SKM-1 treated with dmso at 0.1 percent for 144 hours (cell line): ENCODE results near the gene MIB1.
"Not testable (repeated sequence)": the region's sequence is repeated elsewhere in the genome, so short reads cannot be mapped to it uniquely, and the experiment has no call there.

Experiments used
- DNase-seq: peaks from one replicate; lab custom pipeline; 2025; ENCODE audit not compliant: unreplicated experiment; lab: John Stamatoyannopoulos, UW

The MIB1 gene

DNA sequence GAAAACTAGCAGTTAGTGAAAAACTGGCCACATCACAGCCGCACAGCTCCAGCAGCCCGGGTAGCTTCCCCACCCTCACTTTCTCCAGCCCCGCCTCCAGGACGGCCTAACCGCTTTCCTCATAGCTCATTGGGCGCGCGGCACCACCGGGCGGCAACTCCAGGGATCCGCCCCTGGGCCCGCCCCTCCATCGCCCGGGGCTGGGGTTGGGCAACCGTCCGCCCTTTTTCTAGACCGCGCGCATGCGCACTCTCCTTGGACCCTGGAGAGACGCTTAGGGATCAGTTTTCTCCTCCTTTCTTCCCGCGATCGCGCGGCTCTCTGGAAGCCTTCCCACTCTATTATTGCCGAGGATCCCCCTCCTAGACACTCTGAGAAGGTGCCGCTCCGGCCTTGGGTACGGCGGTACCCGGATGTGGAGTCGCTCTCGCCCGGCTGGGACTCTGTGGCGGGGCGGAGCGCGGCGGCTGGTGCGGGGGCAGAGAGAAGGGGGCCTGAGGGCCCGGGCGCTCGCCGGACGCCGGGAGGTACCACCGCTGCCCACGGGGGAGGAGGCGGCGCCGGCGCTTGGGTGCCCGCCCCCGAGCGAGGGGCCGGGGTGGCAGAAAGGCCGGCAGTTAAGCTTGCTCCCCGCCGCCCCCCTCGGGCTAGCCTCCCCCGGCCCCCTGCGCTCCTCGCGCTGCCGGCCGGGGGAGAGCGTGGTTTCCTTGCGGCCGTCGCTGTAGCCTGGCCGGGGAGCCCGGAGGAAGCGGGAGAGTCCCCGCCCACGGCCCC is at the start of gene MIB1:
Gene MIB1 (plus strand): TSS at position 255 of the 774 bp plus-strand sequence. CDS start 792 bp downstream, outside the sequence.
- peak; percentile 96 for DNase-seq

DNA sequence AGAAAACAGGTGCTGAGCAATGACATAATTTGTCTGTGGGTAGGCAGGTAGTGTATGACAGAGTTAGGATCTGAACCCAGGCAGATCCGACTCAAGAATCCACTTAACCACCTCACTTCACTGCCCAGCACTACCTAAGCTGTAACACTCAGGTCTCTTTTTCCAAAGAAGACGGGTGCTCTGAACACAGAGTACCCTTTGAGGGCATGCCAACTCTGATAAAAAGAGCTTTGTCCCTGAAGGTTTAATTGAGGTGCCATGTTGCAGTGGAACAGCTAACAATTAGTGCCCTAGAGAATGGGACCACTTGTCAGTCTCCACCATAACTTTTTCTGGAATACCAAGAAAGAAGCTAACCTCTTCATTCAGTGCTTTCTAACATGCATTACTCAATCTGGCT is 47.3 kb upstream of the MIB1 start:
- no peak for DNase-seq

DNA sequence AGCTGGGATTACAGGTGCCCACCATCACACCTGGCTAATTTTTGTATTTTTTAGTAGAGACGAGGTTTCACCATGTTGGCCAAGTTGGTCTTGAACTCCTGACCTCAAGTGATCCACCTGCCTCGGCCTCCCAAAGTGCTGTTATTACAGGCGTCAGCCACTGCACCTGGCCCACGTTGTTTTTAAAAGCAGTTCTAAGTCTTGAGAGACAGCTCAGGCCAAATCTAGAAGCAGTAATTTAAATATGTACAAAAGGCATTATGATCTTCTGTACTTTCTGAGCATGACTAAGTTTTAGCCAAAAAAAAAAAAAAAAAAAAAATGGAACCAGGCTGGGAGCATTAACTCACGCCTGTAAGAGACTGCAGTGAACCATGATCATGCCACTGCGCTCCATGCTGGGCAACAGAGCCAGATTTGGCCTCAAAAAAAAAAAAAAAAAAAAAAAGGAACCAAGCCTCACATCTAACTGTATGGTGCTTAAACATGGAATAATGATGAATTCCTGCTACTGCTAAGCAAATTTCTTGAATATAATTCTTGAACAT is 40.0 kb upstream of the MIB1 start:
- no peak for DNase-seq

DNA sequence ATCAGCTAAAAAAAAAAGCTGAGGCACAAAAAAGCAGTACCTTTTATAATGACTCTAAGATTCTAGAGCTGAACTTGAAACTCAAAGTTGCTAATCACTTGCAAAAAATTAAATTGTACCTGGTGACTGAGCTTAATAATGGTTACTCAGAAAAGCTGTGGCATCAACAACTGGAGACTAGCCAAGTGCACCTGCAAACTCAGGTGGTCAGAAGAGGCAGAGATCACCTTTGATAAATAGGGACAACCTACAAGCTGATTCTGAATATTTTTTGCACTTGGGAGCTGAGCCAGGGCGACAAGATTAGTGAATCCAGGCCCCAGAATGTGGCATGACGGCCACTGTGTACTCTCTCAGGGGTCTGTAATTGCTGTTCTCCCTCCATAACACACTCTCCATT is 39.0 kb upstream of the MIB1 start:
- no peak for DNase-seq

DNA sequence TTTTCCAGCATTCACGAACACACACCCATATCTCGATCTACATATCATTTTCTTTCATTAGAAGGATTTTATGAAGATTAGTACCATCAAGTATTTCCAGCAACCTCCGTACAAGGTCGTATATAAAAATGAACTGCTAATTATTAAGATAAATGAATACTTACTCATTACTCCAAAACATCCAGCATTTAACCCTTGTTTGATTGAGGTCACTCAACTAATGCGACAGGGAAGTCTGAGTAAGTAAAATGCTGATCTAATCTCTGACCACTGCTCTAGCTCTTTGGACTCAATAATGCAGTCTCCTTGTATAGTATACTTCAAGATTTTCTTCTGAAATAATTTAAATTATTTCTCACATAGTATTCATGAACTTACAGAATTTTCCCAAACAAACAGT is 38.0 kb upstream of the MIB1 start:
- no peak for DNase-seq

DNA sequence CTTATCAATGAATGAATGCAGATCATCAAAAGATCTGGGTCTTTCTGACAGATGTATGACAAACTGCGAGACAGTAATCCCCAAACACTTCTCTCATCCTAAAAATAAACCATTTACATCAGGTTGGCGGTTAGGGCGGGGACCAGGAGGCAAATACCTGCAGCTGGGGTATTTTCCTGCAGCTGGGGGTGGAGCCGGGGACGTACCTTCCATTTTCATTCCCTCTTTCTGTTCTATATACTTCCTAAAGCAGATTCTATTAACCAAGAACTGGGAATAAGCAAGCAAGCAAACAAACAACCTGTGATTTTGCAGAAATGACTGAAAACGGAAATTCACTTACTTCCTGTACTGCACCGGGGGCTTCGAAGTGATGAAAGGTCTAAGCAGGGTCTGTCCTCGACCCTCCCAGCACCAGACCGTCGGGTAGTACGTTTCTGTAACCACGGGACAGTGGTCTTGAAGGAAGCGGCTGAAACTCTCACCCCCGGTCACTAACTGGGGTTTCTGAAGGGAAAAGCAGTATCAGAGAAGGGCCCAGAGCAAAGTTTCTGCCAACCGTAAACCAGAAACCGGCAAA is 37.3 kb upstream of the MIB1 start:
- no peak for DNase-seq

DNA sequence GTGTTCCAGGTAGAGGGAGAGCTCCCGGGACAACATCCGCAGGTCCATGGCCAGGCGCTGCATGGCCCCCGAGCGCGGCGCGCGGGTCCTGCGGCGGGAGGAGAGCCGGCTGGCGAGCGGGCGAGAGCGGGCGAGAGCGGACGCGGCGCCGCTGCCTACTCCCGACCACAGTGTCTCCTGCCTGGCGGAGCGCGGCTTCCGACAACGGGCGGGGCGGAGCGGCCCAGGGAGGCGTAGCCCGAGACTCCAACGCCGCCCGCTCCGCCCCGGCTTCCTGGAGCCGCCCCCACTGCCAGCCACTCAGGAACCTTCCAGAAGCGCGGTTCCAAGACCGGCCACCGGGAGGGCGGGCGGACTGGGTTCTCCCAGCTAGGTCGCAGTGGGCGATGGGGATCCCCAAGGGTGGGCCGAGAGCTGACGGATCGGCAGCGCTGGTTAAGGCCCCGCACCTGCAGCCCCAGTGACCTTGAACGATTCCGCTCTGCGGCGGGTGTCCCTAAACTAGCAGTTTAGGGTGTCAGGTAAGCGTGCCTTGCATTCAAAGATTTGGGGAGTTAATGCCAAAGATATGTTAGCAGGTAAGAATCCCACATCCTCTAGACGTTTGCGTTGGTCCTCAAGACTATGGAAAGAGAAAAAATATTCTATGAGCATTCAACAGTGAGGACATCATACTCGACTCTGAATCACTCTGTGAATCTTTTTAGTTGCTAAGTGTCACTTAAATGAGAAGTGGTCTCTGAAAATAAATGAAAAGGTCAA is 35.8 kb upstream of the MIB1 start, which contains the start of gene ABHD3:
Gene ABHD3 (minus strand): TSS at position 172 of the 762 bp plus-strand sequence. CDS start 109 bp downstream, at position 63.
- peak; percentile 94 for DNase-seq

DNA sequence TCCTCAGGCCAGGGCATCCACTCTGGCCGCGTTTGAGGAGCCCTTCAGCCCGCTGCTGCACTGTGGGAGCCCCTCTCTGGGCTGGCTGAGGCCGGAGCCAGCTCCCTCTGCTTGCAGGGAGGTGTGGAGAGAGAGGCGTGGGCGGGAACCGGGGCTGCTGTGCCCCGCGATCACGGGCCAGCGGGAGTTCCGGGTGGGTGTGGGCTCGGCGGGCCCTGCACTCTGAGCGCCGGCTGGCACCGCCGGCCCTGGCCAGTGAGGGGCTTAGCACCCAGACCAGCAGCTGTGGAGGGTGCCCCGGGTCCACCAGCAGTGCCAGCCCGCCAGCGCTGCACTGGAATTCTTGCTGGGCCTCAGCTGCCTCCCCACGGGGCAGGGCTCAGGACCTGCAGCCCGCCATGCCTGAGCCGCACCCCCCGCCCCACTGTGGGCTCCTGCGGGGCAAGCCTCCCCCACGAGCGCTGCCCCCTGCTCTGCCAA is 34.2 kb upstream of the MIB1 start:
- no peak for DNase-seq

DNA sequence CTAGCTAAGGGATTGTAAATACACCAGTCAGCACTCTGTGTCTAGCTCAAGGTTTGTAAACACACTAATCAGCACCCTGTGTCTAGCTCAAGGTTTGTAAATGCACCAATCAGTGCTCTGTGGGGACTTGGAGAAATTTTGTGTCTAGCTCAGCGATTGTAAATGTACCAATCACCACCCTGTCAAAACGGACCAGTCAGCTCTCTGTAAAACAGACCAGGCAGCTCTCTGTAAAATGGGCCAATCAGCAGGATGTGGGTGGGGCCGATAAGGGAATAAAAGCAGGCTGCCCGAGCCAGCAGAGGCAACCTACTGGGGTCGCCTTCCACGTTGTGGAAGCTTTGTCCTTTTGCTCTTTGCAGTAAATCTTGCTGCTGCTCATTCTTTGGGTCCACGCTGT is 33.5 kb upstream of the MIB1 start:
- DNase-seq: not testable (repeated sequence)

DNA sequence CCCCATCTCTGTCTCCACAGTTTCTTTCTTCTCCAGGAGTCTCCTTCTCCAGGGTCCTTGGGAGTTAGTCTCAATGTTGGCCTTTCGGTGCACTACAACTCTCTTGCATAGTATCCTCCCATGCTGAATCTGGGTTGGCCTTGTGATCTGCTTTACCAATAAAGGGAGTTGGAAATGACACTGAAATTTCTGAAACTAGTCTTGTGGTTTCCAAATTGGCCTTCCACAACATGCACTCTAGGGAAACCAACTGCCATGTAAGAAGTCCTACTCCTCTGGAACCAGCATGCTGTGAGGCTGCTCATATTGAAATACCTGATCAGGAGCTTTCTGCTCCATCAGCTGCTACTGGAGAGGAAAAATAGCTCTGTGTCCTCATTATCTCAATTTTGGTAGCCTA is 26.1 kb upstream of the MIB1 start:
- no peak for DNase-seq

DNA sequence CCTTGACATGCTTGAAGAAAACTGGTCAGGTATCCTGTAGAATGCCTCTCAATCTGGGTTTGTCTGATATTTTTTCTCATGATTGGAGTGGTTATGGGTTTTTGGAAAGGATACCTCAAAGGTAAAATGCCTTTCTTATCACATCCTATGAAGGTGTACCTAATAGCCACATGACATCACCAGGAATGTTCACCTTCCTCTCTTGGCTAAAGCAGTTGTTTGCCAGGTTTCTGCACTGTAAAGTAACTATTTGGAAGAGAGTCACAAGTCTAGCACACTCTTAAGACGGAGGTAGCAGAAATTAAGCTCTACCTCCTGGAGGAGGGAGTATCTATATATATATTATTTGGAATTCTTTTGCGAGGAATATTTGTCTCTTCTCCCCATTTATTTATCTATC is 17.9 kb upstream of the MIB1 start:
- no peak for DNase-seq

DNA sequence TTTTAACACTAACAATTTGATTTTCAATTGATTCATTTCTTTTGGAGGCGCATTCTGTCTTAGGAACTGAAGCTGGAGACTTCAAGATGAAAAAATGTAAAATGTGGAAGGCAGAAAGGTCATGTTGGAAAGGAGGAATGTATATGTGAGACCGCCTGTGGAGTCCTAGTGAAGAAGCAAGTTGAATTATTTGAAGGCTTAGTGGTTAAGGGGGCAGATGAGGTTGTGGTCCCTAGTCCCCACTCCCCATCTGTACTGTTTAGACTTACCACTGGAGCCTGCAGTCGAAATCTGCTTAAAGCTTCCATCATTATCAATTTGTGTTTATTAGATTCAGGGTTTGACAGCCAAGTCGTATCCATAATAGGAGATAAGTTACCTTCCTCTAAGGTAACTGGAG is 15.4 kb upstream of the MIB1 start:
- no peak for DNase-seq

DNA sequence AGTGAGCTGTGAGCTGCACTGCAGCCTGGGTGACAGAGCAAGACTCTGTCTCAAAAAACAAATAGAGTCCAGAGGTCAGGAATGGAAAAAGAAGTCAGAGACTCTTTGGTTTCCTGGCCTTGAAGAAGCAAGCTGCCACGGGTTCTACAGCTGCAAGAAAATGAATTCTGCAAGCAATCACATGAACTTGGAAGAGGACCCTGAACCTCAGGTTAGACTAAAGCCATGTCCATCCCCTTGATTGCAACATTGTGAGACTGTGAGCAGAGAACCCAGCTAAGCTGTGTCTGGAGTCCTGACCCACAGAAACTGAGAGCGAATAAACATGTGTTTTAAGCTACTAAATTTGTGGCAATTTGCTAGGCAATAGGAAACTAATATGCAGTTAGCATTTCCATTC is 12.9 kb upstream of the MIB1 start:
- no peak for DNase-seq

DNA sequence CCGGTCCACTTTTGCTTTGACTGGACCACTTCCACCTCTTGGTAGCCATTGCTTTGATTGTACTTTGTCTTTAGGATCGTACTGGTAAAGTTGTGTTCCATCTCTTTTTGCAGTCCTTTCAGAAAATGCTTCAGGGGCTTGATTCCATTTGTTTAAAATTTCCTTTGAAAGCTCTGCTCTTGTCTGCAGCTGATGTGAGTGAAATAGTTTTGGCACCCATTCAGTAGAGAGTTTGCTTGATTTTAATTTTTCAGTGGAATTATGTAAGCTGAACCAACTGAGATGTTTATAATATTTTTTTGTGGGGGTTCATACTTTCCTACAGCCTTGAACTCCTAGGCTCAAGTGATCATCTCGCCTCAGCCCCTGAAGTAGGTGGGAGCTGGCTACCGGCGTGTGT is 7.6 kb upstream of the MIB1 start:
- DNase-seq: no peak

DNA sequence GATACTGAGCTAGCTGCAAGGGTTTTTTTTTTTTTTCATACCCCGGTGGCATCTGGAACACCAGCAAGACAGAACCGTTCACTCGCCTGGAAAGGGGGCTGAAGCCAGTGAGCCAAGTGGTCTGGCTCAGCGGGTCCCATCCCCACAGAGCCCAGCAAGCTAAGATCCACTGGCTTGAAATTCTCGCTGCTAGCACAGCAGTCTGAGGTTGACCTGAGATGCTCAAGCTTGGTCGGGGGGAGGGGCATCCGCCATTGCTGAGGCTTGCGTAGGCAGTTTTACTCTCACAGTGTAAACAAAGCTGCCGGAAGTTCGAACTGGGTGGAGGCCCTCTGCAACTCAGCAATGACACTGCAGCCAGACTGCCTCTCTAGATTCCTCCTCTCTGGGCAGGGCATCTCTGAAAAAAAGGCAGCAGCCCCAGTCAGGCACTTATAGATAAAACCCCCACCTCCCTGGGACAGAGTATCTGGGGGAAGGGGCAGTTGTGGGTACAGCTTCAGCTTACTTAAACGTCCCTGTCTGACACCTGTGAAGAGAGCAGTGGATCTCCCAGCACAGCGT is 5.1 kb upstream of the MIB1 start:
- no peak for DNase-seq

DNA sequence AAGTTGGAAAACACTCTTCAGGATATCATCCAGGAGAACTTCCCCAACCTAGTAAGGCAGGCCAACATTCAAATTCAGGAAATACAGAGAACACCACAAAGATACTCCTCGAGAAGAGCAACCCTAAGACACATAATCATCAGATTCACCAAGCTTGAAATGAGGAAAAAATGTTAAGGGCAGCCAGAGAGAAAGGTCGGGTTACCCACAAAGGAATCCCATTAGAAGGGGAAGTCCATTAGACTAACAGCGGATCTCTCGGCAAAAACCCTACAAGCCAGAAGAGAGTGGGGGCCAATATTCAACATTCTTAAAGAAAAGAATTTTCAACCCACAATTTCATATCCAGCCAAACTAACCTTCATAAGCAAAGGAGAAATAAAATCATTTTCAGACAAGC is 3.7 kb upstream of the MIB1 start:
- not testable (repeated sequence) for DNase-seq

DNA sequence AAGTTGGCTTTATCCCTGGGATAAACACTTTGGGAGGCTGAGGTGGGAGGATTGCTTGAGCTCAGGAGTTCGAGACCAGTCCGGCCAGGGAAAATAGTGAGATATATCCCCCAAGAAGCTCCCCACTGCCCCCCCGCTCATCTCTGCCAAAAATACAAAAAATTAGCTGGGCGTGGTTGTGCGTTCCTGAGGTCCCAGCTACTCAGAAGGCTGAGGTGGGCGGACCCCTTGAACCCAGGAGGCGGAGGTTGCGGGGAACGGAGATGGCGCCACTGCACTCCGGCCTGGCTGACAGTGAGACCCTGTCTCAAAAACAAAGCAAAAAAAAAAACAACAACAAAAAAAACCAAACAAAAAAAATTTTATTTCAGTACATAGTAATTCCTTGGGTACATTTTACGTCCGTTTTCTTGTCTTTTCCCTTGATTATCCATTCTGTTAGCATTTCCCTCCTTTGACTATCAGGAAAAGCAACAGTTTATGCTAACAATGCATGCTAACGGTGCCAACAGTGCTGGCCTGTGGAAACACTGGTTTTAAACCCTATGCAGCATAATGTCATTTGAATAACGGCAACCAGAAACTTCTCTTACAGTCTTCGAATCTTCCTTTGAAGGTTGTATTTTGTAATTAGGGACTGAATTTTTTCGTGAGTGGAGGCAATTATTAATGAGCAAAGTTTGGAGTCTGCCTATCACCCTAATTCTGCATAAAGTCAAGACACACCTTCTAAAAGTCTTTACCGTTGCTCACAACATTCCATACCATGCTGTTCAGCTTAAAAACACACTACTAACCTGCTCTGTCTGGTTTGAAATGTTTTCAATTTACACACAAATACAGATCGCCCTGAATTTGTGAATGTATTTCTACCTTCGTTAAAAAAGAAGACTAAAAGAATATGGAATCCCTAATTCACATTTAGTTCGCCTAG is 721 bp upstream of the MIB1 start:
- no peak for DNase-seq

DNA sequence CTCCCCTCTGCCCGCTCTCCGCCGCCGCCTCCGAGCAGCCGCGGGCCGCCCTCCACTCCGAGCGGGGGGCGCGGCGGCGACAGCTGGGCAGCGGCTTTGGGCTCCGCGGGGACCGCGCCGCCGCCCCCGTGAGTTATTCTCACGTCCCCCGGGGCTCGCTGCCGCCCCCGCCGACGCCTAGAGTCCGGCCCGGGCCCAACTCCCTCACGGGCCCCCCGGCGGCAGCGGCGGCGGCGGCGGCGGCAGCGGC is 645 bp downstream of the MIB1 start:
- DNase-seq: no peak

DNA sequence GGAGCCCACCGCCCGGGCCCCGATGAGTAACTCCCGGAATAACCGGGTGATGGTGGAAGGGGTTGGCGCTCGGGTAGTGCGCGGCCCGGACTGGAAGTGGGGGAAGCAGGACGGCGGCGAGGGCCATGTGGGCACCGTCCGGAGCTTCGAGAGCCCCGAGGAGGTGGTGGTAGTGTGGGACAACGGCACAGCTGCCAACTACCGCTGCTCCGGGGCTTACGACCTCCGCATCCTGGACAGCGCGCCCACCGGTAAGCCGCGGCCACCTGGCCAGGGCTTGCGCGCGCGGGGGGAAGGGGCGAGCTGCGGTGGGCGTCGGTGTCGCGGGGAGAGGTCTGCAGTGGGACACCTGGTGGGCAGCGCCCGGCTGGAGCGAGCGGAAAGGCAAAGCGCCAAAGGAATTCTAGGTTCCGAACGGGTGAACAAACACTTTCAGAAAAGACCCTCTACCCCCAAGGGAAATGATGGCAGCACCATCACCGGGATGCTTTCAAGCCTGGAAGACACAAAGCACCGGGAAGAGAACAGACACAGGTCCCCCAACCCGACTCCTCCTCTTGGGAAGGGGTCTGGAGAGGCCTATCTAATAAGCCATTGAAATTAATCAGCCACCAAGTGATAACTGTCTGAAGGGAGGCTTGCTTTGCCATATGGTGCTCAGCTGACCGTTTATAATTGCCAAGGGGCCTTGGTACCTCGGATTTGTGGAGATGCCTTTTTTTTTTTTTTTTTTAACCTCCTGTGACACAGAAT is 1.1 kb downstream of the MIB1 start:
- no peak for DNase-seq

DNA sequence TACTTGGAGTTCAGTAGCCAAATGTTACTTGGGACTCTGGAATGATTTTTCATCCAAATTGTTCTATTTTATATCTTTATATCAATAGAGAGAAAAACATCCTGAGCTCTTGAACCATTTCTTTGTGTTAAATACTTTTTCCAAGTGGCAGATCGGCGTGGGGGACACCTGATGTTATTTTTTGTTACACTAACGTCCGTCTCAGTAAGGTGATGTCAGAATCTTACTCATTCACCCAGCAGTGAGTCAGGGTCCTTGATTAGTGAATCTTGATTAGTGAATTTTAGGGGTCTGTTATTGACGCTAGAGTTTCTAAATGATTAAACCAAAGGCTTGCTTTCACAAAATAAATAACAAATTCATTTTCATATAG is 1.7 kb downstream of the MIB1 start:
- no peak for DNase-seq
